Liver (tissue), 9 donors: ENCODE results near the gene ZNF365. TPM values are rescaled to one million over a fixed set of nuclear protein-coding genes. Genes with fewer than 3 reads are reported as not detected.

Experiments used
- DNase-seq: peaks from one replicate; pipeline ENCODE4 v3.0.0-alpha.2; 2017; ENCODE audit warnings: low spot score
- H3K27ac ChIP-seq, 2 donors: one replicate each; pipeline ENCODE4 v1.7.0; 2013; ENCODE audit warnings: inconsistent platforms in 2 of 2, low read length in 2 of 2, control low read depth in 1 of 2, low read depth in 1 of 2, mild to moderate bottlenecking in 1 of 2
- H3K27me3 ChIP-seq, 4 donors: one replicate each; pipeline versions ENCODE4 v1.6.1 to v1.7.0; 2013; ENCODE audit warnings: low read length in 3 of 4, inconsistent platforms in 1 of 4, mild to moderate bottlenecking in 1 of 4, moderate library complexity in 1 of 4; ENCODE audit not compliant: control insufficient read depth in 4 of 4, insufficient read depth in 4 of 4
- H3K36me3 ChIP-seq, 4 donors: one replicate each; pipeline versions ENCODE4 v1.6.1 to v1.7.0; 2013; ENCODE audit warnings: low read length in 3 of 4, mild to moderate bottlenecking in 3 of 4, low read depth in 1 of 4, moderate library complexity in 1 of 4; ENCODE audit not compliant: control insufficient read depth in 4 of 4, insufficient read depth in 3 of 4
- H3K4me1 ChIP-seq, 4 donors: one replicate each; pipeline versions ENCODE4 v1.6.1 to v1.7.0; 2013; ENCODE audit warnings: low read length in 3 of 4, mild to moderate bottlenecking in 3 of 4, moderate library complexity in 1 of 4; ENCODE audit not compliant: control insufficient read depth in 4 of 4, insufficient read depth in 4 of 4
- H3K4me3 ChIP-seq, 3 donors: one replicate each; pipeline versions ENCODE4 v1.6.1 to v1.7.0; 2013; ENCODE audit warnings: low read length in 3 of 3, control low read depth in 1 of 3, low read depth in 1 of 3, mild to moderate bottlenecking in 1 of 3
- H3K9ac ChIP-seq, 2 donors: one replicate each; pipeline ENCODE4 v1.7.0; 2013; ENCODE audit warnings: low read length in 2 of 2, mild to moderate bottlenecking in 2 of 2, moderate library complexity in 2 of 2, control low read depth in 1 of 2, low read depth in 1 of 2
- H3K9me3 ChIP-seq, 4 donors: one replicate each; pipeline versions ENCODE4 v1.6.1 to v1.7.0; 2013; ENCODE audit warnings: low read length in 3 of 4; ENCODE audit not compliant: control insufficient read depth in 4 of 4
- ATF3 ChIP-seq: IDR thresholded peaks from 2 replicates; pipeline ENCODE4 v1.6.1; 2016; ENCODE audit warnings: antibody characterized with exemption
- CTCF ChIP-seq: fragments of 150-350 bp; IDR thresholded peaks from 2 replicates; pipeline ENCODE4 v1.5.1; 2017; ENCODE audit warnings: improper control_type of control experiment, low read depth, low read length; ENCODE audit not compliant: missing input control
- EGR1 ChIP-seq, 2 donors: IDR thresholded peaks; 2 replicates each; pipeline ENCODE4 v1.6.1; 2016 to 2018; ENCODE audit warnings: antibody characterized with exemption in 2 of 2, low read depth in 2 of 2
- FOXA1 ChIP-seq: IDR thresholded peaks from 2 replicates; pipeline ENCODE4 v1.6.1; 2016; ENCODE audit warnings: antibody characterized with exemption
- FOXA2 ChIP-seq: IDR thresholded peaks from 2 replicates; pipeline ENCODE4 v1.6.1; 2016; ENCODE audit warnings: antibody characterized with exemption
- HNF4A ChIP-seq, 2 donors: conservative IDR thresholded peaks; 2 replicates each; pipeline ENCODE4 v1.6.1; 2016; ENCODE audit warnings: antibody characterized with exemption in 2 of 2, mild to moderate bottlenecking in 2 of 2
- HNF4G ChIP-seq: IDR thresholded peaks from 2 replicates; pipeline ENCODE4 v1.6.1; 2016; ENCODE audit warnings: antibody characterized with exemption
- JUND ChIP-seq, 2 donors: IDR thresholded peaks; 2 replicates each; pipeline ENCODE4 v1.6.1; 2016; ENCODE audit warnings: antibody characterized with exemption in 2 of 2
- MAX ChIP-seq: IDR thresholded peaks from 2 replicates; pipeline ENCODE4 v1.6.1; 2016; ENCODE audit warnings: antibody characterized with exemption
- NR2F2 ChIP-seq: IDR thresholded peaks from 2 replicates; pipeline ENCODE4 v1.6.1; 2016; ENCODE audit warnings: antibody characterized with exemption
- RAD21 ChIP-seq, 2 donors: IDR thresholded peaks; 2 replicates each; pipeline ENCODE4 v1.6.1; 2016; ENCODE audit warnings: antibody characterized with exemption in 2 of 2, mild to moderate bottlenecking in 2 of 2
- SP1 ChIP-seq: IDR thresholded peaks from 2 replicates; pipeline ENCODE4 v1.6.1; 2018; ENCODE audit warnings: antibody characterized with exemption, mild to moderate bottlenecking
- YY1 ChIP-seq: IDR thresholded peaks from 2 replicates; pipeline ENCODE4 v1.6.1; 2016; ENCODE audit warnings: antibody characterized with exemption, mild to moderate bottlenecking
- ZBTB33 ChIP-seq: IDR thresholded peaks from 2 replicates; pipeline ENCODE4 v1.6.1; 2016; ENCODE audit warnings: antibody characterized with exemption
- WGBS: extraction: QIAGEN DNeasy Blood & Tissue Kit; methylation state at CpG from one replicate; pipeline ENCODE4 v1.1.7; 2013; 5-methylcytosine and 5-hydroxymethylcytosine counted together
- polyA plus RNA-seq, 2 donors: library from polyadenylated mRNA; stranded (reverse) in 1 of 2; unstranded in 1 of 2; fragments of 200-250 nt in 1 of 2; fragments of >200 nt in 1 of 2; fragmentation: Nextera tagmentation in 1 of 2; extraction: Ambion mirVana in 1 of 2; gene quantifications; one replicate each; pipeline versions ENCODE4 v1.2.1 to v1.2.3, GENCODE V29; 2013 to 2015
- total RNA-seq, 2 donors: library from RNA; depleted of rRNA; stranded (reverse); fragments of >200 nt; gene quantifications; one replicate each; pipeline ENCODE4 v1.2.3, GENCODE V29; 2014
- donor health status: healthy.
- donor health status: healthy.
- donor health status: healthy.
- donor health status: healthy.
- donor health status: healthy.

Gene ZNF365
- total and polyA plus RNA-seq, 4 donors, result under 0.01 TPM; not detected in 3

GRCh38 chr10:62413652-62414051 is 39.5 kb downstream of the ZNF365 start:
- Histone ChIP-seq H3K9ac (no peak overlapping the region), H3K36me3 (no peaks in the 10 kb centered on the region), H3K4me1 (no peaks in the 10 kb centered on the region), H3K4me3 (no peak overlapping the region), H3K27ac (no peak overlapping the region), H3K9me3 (peaks cover 0 to 7% (median 0%) of the 10 kb centered on the region in 4 donors), H3K27me3 (peaks cover 0 to 7% (median 0%) of the 10 kb centered on the region in 4 donors)
- TF ChIP-seq HNF4G, result no peak
- TF ChIP-seq SP1, result no peak
- TF ChIP-seq EGR1 (IDR thresholded peaks at IDR 0.05; ENCODE audit: low read depth in 2 of 2), result no peak
- TF ChIP-seq YY1, result no peak
- TF ChIP-seq HNF4A (conservative IDR thresholded peaks at IDR 0.05), result no peak
- TF ChIP-seq JUND (IDR thresholded peaks at IDR 0.05), result no peak
- TF ChIP-seq MAX, result no peak
- TF ChIP-seq CTCF, result no peak
- no peak for TF ChIP-seq ZBTB33
- DNase-seq, result no peak
- 76% methylated on average over 2 of the region's 2 CpGs for WGBS

GRCh38 chr10:62414359-62414758 is 40.2 kb downstream of the ZNF365 start:
- whole genome bisulfite sequencing, result 0% methylated on average over 1 of the region's 1 CpG
- peaks cover 0 to 4% (median 0%) of the 10 kb centered on the region in 4 donors for H3K9me3 ChIP-seq
- no peak overlapping the region for H3K4me3 ChIP-seq
- no peak overlapping the region for H3K27ac ChIP-seq
- no peak for TF ChIP-seq NR2F2
- no peak for TF ChIP-seq JUND (IDR thresholded peaks at IDR 0.05)
- no peak for TF ChIP-seq FOXA1
- no peak for TF ChIP-seq SP1
- TF ChIP-seq ATF3, result no peak
- TF ChIP-seq RAD21 (IDR thresholded peaks at IDR 0.05), result no peak
- TF ChIP-seq FOXA2, result no peak
- TF ChIP-seq EGR1 (IDR thresholded peaks at IDR 0.05; ENCODE audit: low read depth in 2 of 2), result no peak
- no peak for TF ChIP-seq HNF4G
- no peak for TF ChIP-seq YY1
- no peak for TF ChIP-seq HNF4A (conservative IDR thresholded peaks at IDR 0.05)
- no peak for TF ChIP-seq ZBTB33
- no peaks in the 10 kb centered on the region for H3K36me3 ChIP-seq
- peaks cover 0 to 7% (median 0%) of the 10 kb centered on the region in 4 donors for H3K27me3 ChIP-seq
- H3K4me1 ChIP-seq, result no peaks in the 10 kb centered on the region
- no peak overlapping the region for H3K9ac ChIP-seq
- no peak for DNase-seq
